Measurements from ENCODE around the gene CBARP. TPM values are rescaled to one million over a fixed set of nuclear protein-coding genes. Genes with fewer than 3 reads are reported as not detected.

The CBARP gene
- total and polyA plus RNA-seq, 2 donors (not counting 3 experiments of a cell fraction or from before 2014, with no cell fraction given) = 3.5 to 9.2 TPM

DNA sequence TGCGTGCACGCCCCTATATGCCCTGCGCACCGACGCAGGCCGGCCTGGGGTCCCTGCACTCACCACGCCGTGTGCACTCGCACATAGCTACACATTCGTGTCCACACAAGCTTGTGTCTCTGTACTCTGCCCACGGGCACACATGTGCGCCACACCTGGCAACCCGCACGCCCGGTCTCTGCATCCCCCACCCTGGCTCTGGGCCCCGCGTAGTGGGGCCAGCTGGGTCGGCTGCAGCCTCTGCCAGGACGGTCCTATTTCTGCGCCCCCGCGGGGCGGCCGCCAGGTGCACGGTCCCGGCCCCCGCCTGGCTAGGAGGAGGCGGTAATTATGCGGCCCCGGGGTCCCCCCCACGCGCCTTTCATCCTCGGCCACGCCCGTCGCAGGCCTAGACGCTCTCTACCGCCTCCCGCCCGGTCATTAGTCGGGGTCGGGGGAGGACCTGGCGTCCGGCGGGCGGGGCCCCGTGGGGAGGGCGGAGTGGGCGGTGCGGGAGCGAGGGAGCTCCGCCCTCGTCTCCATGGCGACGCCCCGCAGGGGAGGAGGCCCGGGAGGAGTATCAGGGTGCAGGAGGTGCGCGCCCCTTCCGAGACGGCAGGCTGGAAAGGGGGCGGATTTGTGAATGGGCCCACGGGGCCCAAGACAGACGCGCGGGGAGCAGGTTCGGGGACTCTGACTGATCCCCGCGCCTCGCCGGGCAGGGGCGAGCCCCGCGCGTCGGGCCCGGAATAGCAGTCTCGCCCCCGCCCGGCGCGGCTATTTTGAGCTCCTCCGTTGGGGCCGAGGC, 28.5 kb upstream of the CBARP start:
- peak; percentile 80 for FAIRE-seq
- Histone ChIP-seq H3K27me3 (ENCODE audit: control insufficient read depth in 2 of 2, insufficient read depth in 2 of 2, low read length in 2 of 2) (no peaks in the 10 kb centered on the region), H3K36me3 (ENCODE audit: control insufficient read depth in 2 of 2, extremely low read depth in 1 of 2, insufficient read depth in 2 of 2, low read length in 2 of 2) (peaks cover 3 to 6% of the 10 kb centered on the region in 2 experiments), H3K4me3 (replicated peaks in 1 of 3; ENCODE audit: insufficient read depth in 1 of 3, low read depth in 1 of 3, low read length in 3 of 3) (peak overlapping the region; percentile 23 to 43 (median 37)), H3K79me2 (ENCODE audit: control insufficient read depth, insufficient read depth, low read length) (peaks cover 18% of the 10 kb centered on the region), H3K9me3 (replicated peaks; ENCODE audit: control insufficient read depth, insufficient read depth, low read length) (no peaks in the 10 kb centered on the region), H3K9me1 (replicated peaks; ENCODE audit: control insufficient read depth, extremely low read depth, insufficient read depth, low read length) (no peaks in the 10 kb centered on the region), H3K4me1 (ENCODE audit: control insufficient read depth, extremely low read depth, insufficient read depth, low read length) (peaks cover 41% of the 10 kb centered on the region), H3K9ac (replicated peaks; ENCODE audit: extremely low read depth, insufficient read depth, low read length) (peak overlapping the region; percentile 13), H3K4me2 (ENCODE audit: insufficient read depth, low read length) (peak overlapping the region; percentile 43), H4K20me1 (replicated peaks; ENCODE audit: control insufficient read depth, extremely low read depth, insufficient read depth, low read length) (no peaks in the 10 kb centered on the region), H3K27ac (ENCODE audit: insufficient read depth, low read depth, low read length) (peak overlapping the region; percentile 50), H2AFZ (ENCODE audit: low read depth, low read length) (peak overlapping the region; percentile 52)
- CTCF ChIA-PET = interaction anchor here (0.6 to 7.2 kb wide), 12 partner anchors 9 to 322 kb away, joined by 3 to 1001 read pairs (median 7); partner anchors contain the start of genes ATP5F1D and FAM174C
- POLR2A ChIA-PET = interaction anchor here (0.6 to 2.3 kb wide), 8 partner anchors 8 to 521 kb away, joined by 3 to 24 read pairs (median 5); partner anchors contain the start of genes ATP5F1D and MIDN
- intact Hi-C loops (cut with micrococcal nuclease) = loop anchor here (1.0 kb wide), 3 partner anchors 17 to 45 kb away; no protein-coding TSS in a partner anchor
- dilution Hi-C loops (cut with MboI; ENCODE audit: extremely low pct_ligation_motif_present, low sequenced_read_pairs) = no loop called here
- DNase-seq (ENCODE audit: low read depth, low spot score) = peak; percentile 70
- TF ChIP-seq EZH2 (IDR thresholded peaks at IDR 0.05; ENCODE audit: borderline replicate concordance, low read depth, low read length, severe bottlenecking) (no peak), FOS (IDR thresholded peaks at IDR 0.05; ENCODE audit: borderline replicate concordance, insufficient read depth, low read length) (no peak), POLR2AphosphoS5 (IDR thresholded peaks at IDR 0.05; ENCODE audit: insufficient read depth, low read depth, low read length) (no peak), GATA2 (IDR thresholded peaks at IDR 0.05; ENCODE audit: insufficient read depth, insufficient read length, low read depth, low read length) (no peak), POLR2A (IDR thresholded peaks at IDR 0.05; ENCODE audit: low read depth, low read length) (no peak), MYC (IDR thresholded peaks at IDR 0.05; ENCODE audit: low read depth, low read length) (no peak), JUN (IDR thresholded peaks at IDR 0.05; ENCODE audit: borderline replicate concordance, insufficient read depth, insufficient read length, low read depth) (no peak), MAX (IDR thresholded peaks at IDR 0.05; ENCODE audit: insufficient read depth, insufficient read length) (no peak)
- TF ChIP-seq, protein P1, sequence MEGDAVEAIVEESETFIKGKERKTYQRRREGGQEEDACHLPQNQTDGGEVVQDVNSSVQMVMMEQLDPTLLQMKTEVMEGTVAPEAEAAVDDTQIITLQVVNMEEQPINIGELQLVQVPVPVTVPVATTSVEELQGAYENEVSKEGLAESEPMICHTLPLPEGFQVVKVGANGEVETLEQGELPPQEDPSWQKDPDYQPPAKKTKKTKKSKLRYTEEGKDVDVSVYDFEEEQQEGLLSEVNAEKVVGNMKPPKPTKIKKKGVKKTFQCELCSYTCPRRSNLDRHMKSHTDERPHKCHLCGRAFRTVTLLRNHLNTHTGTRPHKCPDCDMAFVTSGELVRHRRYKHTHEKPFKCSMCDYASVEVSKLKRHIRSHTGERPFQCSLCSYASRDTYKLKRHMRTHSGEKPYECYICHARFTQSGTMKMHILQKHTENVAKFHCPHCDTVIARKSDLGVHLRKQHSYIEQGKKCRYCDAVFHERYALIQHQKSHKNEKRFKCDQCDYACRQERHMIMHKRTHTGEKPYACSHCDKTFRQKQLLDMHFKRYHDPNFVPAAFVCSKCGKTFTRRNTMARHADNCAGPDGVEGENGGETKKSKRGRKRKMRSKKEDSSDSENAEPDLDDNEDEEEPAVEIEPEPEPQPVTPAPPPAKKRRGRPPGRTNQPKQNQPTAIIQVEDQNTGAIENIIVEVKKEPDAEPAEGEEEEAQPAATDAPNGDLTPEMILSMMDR (IDR thresholded peaks at IDR 0.05; ENCODE audit: extremely low read depth in 1 of 2, insufficient read depth in 1 of 2, low read depth in 1 of 2, low read length in 2 of 2) = no peak
- BruUV-seq (replicated peaks) = no TSS peak
